Suppressor macrophage treated with lipopolysaccharide for 1 hour (primary cell): ENCODE measurements around the gene UBE2L3.
A peak's percentile ranks its signal among the peaks of the same experiment; 100 is the strongest.
"Not testable (repeated sequence)": the region's sequence is repeated elsewhere in the genome, so short reads cannot be mapped to it uniquely, and the experiment has no call there.

Experiments used
- DNase-seq, 3 donors: peaks; one replicate each; pipeline ENCODE4 v3.0.0-alpha.2; 2020 to 2022

The UBE2L3 gene

GRCh38 chr22:21573293-21573734 lies 5.8 kb downstream of the UBE2L3 start:
- no peak for DNase-seq

DNA sequence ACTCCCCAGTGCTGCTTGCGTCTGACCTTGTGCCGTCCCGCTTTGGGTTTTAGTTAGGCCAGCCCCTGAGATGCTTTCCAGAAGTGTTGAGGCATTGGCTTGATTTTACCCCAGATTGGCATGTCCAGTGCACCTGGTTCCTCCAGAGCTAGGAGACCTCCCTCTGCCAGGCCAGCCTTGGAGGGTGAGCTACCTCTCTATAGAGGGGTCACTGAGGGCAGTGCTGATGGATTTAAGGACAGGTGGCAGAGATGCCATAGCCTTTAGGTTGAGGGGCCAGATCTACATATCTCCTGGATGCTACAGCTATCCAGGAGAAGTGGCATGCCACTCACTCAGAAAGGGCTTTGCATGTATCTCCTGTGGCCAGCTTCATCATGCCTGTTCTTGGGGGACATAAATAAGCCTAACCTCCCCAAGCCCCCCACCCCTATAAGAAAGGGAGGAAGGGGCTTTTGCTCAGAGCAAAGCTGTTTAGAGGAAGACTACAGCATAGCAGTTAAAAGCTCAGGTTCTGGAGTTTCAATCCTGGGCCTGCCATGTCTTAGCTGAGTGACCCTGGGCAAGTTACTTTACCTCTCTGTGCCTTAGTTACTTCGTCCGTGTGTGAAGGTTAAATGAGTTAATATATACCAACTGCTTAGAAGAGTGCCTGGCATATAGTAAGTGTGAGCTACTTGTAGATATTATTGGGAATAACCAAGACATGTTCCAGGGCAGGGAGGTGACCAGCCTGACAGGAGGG lies 6.4 kb downstream of the UBE2L3 start:
- no peak for DNase-seq

DNA sequence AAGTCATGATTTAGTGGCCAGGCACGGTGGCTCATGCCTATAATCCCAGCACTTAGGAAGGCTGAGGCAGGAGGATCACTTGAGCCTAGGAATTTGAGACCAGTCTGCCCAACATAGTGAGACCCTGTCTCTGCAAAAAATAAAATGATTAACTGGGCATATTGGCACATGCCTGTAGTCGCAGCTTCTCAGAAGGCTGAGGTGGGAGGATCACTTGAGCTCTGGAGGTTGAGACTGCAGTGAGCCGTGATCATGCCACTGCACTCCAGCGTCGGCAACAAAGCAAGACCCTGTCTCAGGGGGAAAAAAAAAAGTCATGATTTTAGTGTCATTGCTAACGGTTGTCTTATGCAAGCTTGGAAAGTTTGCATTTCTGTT lies 11.9 kb downstream of the UBE2L3 start:
- no peak for DNase-seq

DNA sequence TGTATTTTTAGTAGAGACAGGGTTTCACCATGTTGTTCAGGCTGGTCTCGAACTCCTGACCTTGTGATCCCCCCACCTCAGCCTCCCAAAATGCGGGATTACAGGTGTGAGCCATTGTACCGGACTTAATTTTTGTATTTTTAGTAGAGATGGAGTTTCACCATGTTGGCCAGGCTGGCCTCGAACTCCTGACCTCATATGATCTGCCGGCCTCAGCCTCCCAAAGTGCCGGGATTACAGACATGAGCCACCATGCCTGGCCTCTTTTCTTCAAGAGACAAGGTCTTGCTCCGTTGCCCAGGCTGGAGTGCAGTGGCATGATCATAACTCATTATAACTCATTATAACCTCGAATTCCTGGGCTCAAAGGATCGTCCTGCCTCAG lies 13.1 kb downstream of the UBE2L3 start:
- DNase-seq = not testable (repeated sequence)

- DNase-seq = not testable (repeated sequence)
These were observed 13.6 kb downstream of the UBE2L3 start for GRCh38 chr22:21581009-21581713.

GRCh38 chr22:21582801-21583740 lies 15.6 kb downstream of the UBE2L3 start:
- peak in 1 of 3 donors; percentile 27 for DNase-seq

GRCh38 chr22:21585389-21585788 lies 17.9 kb downstream of the UBE2L3 start:
- no peak for DNase-seq

- peak; percentile 73 to 86 (median 80) for DNase-seq
These were observed 20.5 kb downstream of the UBE2L3 start for GRCh38 chr22:21587803-21588611.

- no peak for DNase-seq
These were observed 21.9 kb downstream of the UBE2L3 start for GRCh38 chr22:21589396-21589795.

DNA sequence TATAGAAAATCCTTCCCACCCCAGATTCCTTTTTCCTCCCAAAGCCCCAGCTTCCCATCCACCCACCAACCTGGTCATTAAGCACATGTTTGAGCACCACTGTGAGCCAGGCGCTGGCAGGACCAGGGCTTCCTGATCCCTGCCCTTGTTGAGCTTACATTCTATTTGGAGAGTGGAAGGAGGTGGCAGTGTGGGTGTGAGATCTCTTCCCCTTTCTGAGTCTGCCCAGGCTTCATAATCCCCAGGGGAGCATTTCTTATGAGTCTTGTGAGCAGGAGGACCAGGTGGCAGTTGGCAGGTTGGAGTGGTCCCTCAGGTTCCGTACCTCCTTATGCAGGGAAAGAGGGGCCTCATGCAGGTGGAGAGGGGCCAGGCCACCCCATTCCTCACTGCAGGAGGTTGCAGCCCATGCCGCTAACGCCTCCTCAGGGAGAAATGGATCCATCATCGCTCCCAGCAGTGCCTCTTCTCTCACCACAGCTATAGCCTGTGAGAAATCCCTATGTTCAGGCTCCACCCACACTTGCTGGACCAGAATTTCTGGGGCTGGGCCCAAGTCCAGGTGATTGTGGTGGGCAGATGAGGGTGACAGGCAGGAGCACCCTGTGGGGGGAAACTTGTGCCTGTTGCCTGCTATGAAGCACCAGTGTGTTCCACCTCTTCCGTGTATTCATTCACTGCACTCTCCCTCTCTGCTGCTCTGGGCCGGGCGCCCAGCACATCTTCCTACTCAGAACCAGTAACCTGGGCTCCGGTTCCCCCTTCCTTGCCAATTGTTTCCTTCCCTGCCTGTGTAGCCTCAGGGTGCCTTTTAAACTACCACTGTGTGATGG lies 23.5 kb downstream of the UBE2L3 start:
- DNase-seq = peak in 1 of 3 donors; percentile 47

- no peak for DNase-seq
These were observed 24.2 kb downstream of the UBE2L3 start for GRCh38 chr22:21591695-21592094.

DNA sequence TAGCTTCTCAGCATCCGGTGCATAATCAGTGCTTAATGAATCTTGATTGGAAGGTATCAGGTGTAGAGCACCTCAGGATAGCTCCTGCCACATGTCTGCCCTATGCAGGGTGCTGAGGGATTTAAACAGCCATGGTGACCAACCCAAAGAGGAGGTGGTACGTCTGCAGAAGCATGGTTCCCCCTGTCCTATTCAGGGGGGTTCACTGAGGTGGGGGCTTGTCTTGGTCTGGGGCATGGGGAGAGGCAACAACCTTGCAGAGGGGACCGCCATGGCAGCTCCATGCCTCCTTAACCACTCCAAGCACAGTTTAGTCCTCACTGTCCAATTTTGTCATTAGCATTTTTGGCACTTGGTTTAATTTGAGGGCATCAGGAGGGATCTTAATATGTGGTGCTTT lies 24.9 kb downstream of the UBE2L3 start:
- no peak for DNase-seq

DNA sequence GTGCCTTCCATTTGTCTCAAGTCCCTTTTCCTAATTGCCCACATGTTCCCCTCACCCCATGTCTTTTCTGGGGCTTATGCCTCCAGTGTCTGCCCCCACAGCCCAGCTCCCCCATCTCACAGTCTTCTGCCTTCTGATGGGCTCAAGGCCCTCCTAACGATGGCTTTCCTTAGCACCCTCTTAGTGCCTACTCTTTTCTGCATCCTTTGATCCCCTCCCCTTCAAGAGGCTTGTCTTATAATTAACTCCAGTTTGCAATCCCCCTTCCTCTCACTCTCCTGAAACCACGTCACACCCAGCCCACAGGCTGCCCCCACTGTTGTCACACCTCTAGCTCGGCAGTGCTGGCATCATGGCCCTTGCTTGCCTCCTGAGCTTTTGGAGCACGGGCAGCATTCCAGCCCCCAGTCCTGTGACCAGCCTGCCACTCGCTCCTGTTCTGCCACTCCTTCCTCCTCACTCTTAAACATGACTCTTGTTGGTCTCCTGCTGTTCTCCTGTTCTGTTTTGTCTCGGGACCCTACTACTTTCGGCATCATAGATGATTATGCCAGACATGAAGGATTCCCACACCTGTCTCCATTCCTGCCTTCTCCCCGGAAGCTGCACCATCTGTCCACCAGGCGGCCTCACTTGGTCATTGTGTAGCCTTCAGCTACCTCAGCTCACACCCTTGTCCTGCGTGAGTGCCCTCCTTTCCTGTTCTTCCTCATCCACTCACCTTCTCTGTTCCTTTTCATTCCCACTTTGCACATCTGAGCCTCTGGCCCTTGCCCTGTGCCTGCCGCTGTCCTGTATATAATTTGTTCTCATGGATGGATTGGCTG lies 26.1 kb downstream of the UBE2L3 start:
- no peak for DNase-seq

- no peak for DNase-seq
These were observed 27.4 kb downstream of the UBE2L3 start for GRCh38 chr22:21594865-21595452.

GRCh38 chr22:21596356-21597135 lies 29.0 kb downstream of the UBE2L3 start:
- not testable (repeated sequence) for DNase-seq

DNA sequence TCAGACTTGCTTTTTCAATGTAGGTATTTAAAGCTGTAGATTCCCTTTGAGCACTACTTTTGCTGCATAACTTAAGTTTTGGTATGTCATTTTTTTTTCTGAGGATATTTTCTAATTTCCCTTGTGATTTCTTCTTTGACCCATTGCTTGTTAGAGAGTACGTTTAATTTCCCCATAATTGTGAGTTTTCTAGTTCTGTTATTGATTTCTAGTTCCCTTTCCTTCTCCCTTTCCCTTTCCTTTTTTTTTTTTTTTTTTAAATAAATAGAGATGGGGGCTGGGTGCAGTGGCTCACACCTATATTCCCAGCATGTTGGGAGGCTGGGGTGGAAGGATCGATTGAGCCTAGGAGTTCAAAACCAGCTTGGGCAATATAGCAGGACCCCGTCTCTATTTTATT lies 30.8 kb downstream of the UBE2L3 start:
- DNase-seq = peak in 1 of 3 donors; percentile 21

GRCh38 chr22:21599053-21599893 lies 31.8 kb downstream of the UBE2L3 start:
- DNase-seq = no peak

GRCh38 chr22:21602579-21602978 lies 35.1 kb downstream of the UBE2L3 start:
- no peak for DNase-seq
